WTC11 (cell line): ENCODE data around the gene SYTL4. TPM values are rescaled to one million over a fixed set of nuclear protein-coding genes. Genes with fewer than 3 reads are reported as not detected.

Experiments
- ATAC-seq: fragments of 200-7000 bp; cut with Tn5 transposase; 2 replicates; pipeline ENCODE4 v1.10.0; 2021; ENCODE audit warnings: mild to moderate bottlenecking, moderate library complexity
- CTCF ChIA-PET: fragments of 300-600 bp; sonication (Branson Sonifier 250); formaldehyde crosslinking; loops from one replicate; lab custom pipeline; 2021; ENCODE audit warnings: antibody characterized with exemption; lab: Charles Lee
- POLR2A ChIA-PET: fragments of 350-600 bp; sonication (Branson Sonifier 250); formaldehyde crosslinking; loops from one replicate; lab custom pipeline; 2021; ENCODE audit warnings: antibody characterized with exemption; lab: Charles Lee
- DNase-seq: peaks from one replicate; pipeline ENCODE4 v3.0.0; 2021; ENCODE audit warnings: low spot score
- H3K27ac Mint-ChIP-seq: 2 replicates; pipeline ENCODE4 v1.8.0; 2021; ENCODE audit warnings: mixed read lengths
- H3K27me3 Mint-ChIP-seq: 2 replicates; pipeline ENCODE4 v1.8.0; 2021; ENCODE audit warnings: low read depth, mild to moderate bottlenecking, moderate library complexity, mixed read lengths
- H3K36me3 Mint-ChIP-seq: 2 replicates; pipeline ENCODE4 v1.8.0; 2021; ENCODE audit warnings: mixed read lengths
- H3K4me1 Mint-ChIP-seq: 2 replicates; pipeline ENCODE4 v1.8.0; 2022; ENCODE audit warnings: mixed read lengths
- H3K4me3 Mint-ChIP-seq: 2 replicates; pipeline ENCODE4 v1.8.0; 2021; ENCODE audit warnings: mild to moderate bottlenecking, moderate library complexity, mixed read lengths
- H3K9me3 Mint-ChIP-seq: 2 replicates; pipeline ENCODE4 v1.8.0; 2021; ENCODE audit warnings: mixed read lengths
- E2F1 ChIP-seq: sonication (generic); formaldehyde crosslinking; IDR thresholded peaks from 2 replicates; pipeline ENCODE4 v1.8.0; 2022; ENCODE audit warnings: mild to moderate bottlenecking, missing genetic modification reagents
- ELF4 ChIP-seq: sonication (generic); formaldehyde crosslinking; IDR thresholded peaks from 2 replicates; pipeline ENCODE4 v1.8.1; 2022; ENCODE audit warnings: low read depth, mild to moderate bottlenecking, moderate library complexity, missing genetic modification reagents
- ERG ChIP-seq: fragments of 250-450 bp; sonication (Bioruptor Pico); IDR thresholded peaks from 2 replicates; pipeline ENCODE4 v1.8.0; 2021; ENCODE audit warnings: mild to moderate bottlenecking
- ETV6 ChIP-seq: sonication (generic); formaldehyde crosslinking; IDR thresholded peaks from 2 replicates; pipeline ENCODE4 v1.8.1; 2022; ENCODE audit warnings: mild to moderate bottlenecking, missing genetic modification reagents
- FOXJ3 ChIP-seq: sonication (generic); formaldehyde crosslinking; IDR thresholded peaks from 2 replicates; pipeline ENCODE4 v1.9.0; 2021; ENCODE audit warnings: missing genetic modification reagents, mild to moderate bottlenecking, borderline replicate concordance
- GABPB1 ChIP-seq: sonication (generic); formaldehyde crosslinking; IDR thresholded peaks from 2 replicates; pipeline ENCODE4 v1.8.1; 2023; ENCODE audit warnings: mild to moderate bottlenecking, missing genetic modification reagents
- GRHL2 ChIP-seq: fragments of 250-450 bp; sonication (Bioruptor Pico); IDR thresholded peaks from 2 replicates; pipeline ENCODE4 v1.8.0; 2022; ENCODE audit warnings: mild to moderate bottlenecking, moderate library complexity; ENCODE audit not compliant: insufficient replicate concordance, severe bottlenecking
- KAT7 ChIP-seq: sonication (generic); formaldehyde crosslinking; IDR thresholded peaks from 2 replicates; pipeline ENCODE4 v1.8.1; 2023; ENCODE audit warnings: missing genetic modification reagents, mild to moderate bottlenecking, borderline replicate concordance
- MYBL2 ChIP-seq: sonication (generic); formaldehyde crosslinking; IDR thresholded peaks from 2 replicates; pipeline ENCODE4 v1.8.1; 2023; ENCODE audit warnings: mild to moderate bottlenecking, moderate library complexity, missing genetic modification reagents
- NFATC4 ChIP-seq: fragments of 250-450 bp; sonication (Bioruptor Pico); IDR thresholded peaks from 2 replicates; pipeline ENCODE4 v1.9.0; 2021; ENCODE audit warnings: mild to moderate bottlenecking
- NR1H2 ChIP-seq: sonication (generic); formaldehyde crosslinking; IDR thresholded peaks from 2 replicates; pipeline ENCODE4 v1.9.0; 2021; ENCODE audit warnings: mild to moderate bottlenecking, moderate library complexity, missing genetic modification reagents
- OVOL2 ChIP-seq: fragments of 250-450 bp; sonication (Bioruptor Pico); IDR thresholded peaks from 2 replicates; pipeline ENCODE4 v1.9.0; 2021; ENCODE audit warnings: mild to moderate bottlenecking, borderline replicate concordance
- RELA ChIP-seq: sonication (generic); formaldehyde crosslinking; IDR thresholded peaks from 2 replicates; pipeline ENCODE4 v1.8.1; 2022; ENCODE audit warnings: missing genetic modification reagents, mild to moderate bottlenecking, borderline replicate concordance
- SMAD4 ChIP-seq: sonication (generic); formaldehyde crosslinking; IDR thresholded peaks from 2 replicates; pipeline ENCODE4 v1.8.0; 2022; ENCODE audit warnings: mild to moderate bottlenecking, missing genetic modification reagents
- STAT6 ChIP-seq: sonication (generic); formaldehyde crosslinking; conservative IDR thresholded peaks from 2 replicates; pipeline ENCODE4 v1.8.1; 2023; ENCODE audit warnings: mild to moderate bottlenecking, low read depth, missing genetic modification reagents, moderate library complexity
- TEAD4 ChIP-seq: sonication (generic); formaldehyde crosslinking; IDR thresholded peaks from 2 replicates; pipeline ENCODE4 v1.8.0; 2022; ENCODE audit warnings: mild to moderate bottlenecking, missing genetic modification reagents
- ZNF232 ChIP-seq: sonication (generic); formaldehyde crosslinking; IDR thresholded peaks from 2 replicates; pipeline ENCODE4 v1.8.0; 2022; ENCODE audit warnings: mild to moderate bottlenecking, missing genetic modification reagents
- ZNF281 ChIP-seq: sonication (generic); formaldehyde crosslinking; IDR thresholded peaks from 2 replicates; pipeline ENCODE4 v1.8.0; 2023; ENCODE audit warnings: mild to moderate bottlenecking, missing genetic modification reagents
- ZNF396 ChIP-seq: fragments of 250-450 bp; sonication (Bioruptor Pico); IDR thresholded peaks from 2 replicates; pipeline ENCODE4 v1.8.0; 2021; ENCODE audit warnings: mild to moderate bottlenecking, moderate library complexity, borderline replicate concordance
- total RNA-seq: library from RNA; stranded (reverse); gene quantifications from 3 replicates; pipeline ENCODE4 v1.2.3, GENCODE V29; 2021
- TF ChIP-seq, protein P1 (sequence below): sonication (generic); formaldehyde crosslinking; IDR thresholded peaks from 2 replicates; pipeline ENCODE4 v1.8.0; 2022; ENCODE audit warnings: mild to moderate bottlenecking, missing genetic modification reagents

The SYTL4 gene
- total RNA-seq, 1 experiment from 2014 or later, result 0.31 TPM

DNA sequence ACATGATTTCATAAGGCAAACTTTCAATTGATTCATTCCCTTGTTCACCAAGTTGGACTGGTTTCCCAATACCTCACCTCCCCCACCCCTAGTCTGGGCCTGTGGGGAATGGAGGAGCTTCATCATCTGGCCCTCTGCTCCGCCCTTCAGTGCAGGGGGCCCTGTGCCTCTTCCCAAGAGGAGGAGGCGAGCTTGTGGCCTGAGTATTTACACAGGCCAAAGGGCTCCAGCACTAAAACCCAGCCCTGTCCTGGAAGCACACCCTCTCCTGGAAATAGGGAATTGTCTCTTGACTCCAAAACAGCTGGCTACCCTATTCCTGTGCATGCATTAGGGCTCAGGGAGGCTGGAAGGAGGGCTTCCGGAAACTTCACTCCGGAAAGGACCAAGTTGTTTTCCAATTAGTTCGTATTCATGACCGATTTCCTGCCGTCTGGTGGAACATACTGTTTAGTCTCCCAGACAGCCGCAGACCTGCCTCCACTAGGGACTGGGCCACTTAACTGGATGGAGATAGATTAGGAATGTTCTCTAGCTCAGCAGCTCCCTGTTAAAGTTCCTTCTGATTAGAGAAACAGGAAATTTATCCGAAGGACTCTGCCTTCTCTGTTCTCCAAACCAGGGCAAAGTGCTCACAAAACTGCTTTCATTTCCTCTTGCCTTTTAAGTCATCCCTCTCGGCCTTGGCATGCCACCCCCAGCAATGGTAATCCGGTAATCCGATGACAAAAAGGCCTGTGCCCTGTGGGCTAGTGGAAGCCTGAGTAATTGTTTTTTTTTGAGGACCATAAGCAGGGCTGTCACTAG is 82.2 kb downstream of the SYTL4 start:
- POLR2A ChIA-PET, result no interaction called here
- DNase-seq, result peak; percentile 11
- no peak for TF ChIP-seq E2F1 (CRISPR knock-in tag)
- TF ChIP-seq ZNF281 (CRISPR knock-in tag), result no peak
- TF ChIP-seq GABPB1 (CRISPR knock-in tag), result peak; percentile 24; the same call in 1 of the 2 replicates
- TF ChIP-seq ETV6, result no peak
- no peak for TF ChIP-seq KAT7 (CRISPR knock-in tag)
- TF ChIP-seq ZNF396 (CRISPR knock-in tag), result no peak
- ATAC-seq, result peak; percentile 82
- Mint-ChIP-seq H3K4me3 (no peak overlapping the region), H3K27ac (no peak overlapping the region), H3K9me3 (no peaks in the 10 kb centered on the region), H3K4me1 (peaks cover 43% of the 10 kb centered on the region), H3K27me3 (no peaks in the 10 kb centered on the region; the same call in 1 of the 2 replicates), H3K36me3 (no peaks in the 10 kb centered on the region)
- CTCF ChIA-PET, result interaction anchor here (0.8 to 3.2 kb wide), 3 partner anchors 12 to 35 kb away, joined by 3 to 12 read pairs (median 8); no protein-coding TSS in a partner anchor

GRCh38 chrX:100648458-100649417 is 83.2 kb downstream of the SYTL4 start:
- ChIA-PET POLR2A (no interaction called here), CTCF (interaction anchor here (0.5 to 3.8 kb wide), 7 partner anchors 11 to 120 kb away, joined by 3 to 14 read pairs (median 4); partner anchors contain the start of gene TSPAN6)
- peaks cover 38% of the 10 kb centered on the region for H3K4me1 Mint-ChIP-seq
- H3K27me3 Mint-ChIP-seq, result peaks cover 3% of the 10 kb centered on the region
- H3K4me3 Mint-ChIP-seq, result 0 out of 2 replicates have a peak overlapping the region, but pooled peaks have one; percentile 6
- H3K27ac Mint-ChIP-seq, result no peak overlapping the region
- DNase-seq, result no peak
- H3K36me3 Mint-ChIP-seq, result no peaks in the 10 kb centered on the region
- peak; percentile 37; the same call in 1 of the 2 replicates for ATAC-seq
- H3K9me3 Mint-ChIP-seq, result no peaks in the 10 kb centered on the region
- TF ChIP-seq ELF4 (CRISPR knock-in tag) (no peak), SMAD4 (no peak), ZNF232 (no peak), NFATC4 (no peak), OVOL2 (CRISPR knock-in tag) (no peak), RELA (CRISPR knock-in tag) (no peak), NR1H2 (no peak), KAT7 (CRISPR knock-in tag) (no peak), ERG (CRISPR knock-in tag) (no peak), MYBL2 (CRISPR knock-in tag) (no peak), STAT6 (CRISPR knock-in tag) (no peak), TEAD4 (CRISPR knock-in tag) (no peak), GRHL2 (CRISPR knock-in tag) (no peak), FOXJ3 (CRISPR knock-in tag) (no peak)
- TF ChIP-seq, protein P1, sequence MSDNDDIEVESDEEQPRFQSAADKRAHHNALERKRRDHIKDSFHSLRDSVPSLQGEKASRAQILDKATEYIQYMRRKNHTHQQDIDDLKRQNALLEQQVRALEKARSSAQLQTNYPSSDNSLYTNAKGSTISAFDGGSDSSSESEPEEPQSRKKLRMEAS (CRISPR knock-in tag), result no peak
